Fibroblast of pulmonary artery (primary cell): ENCODE results near the gene MYL5.

Source experiments
- DNase-seq: peaks from one replicate; pipeline ENCODE4 v3.0.0-alpha.2; 2010; ENCODE audit warnings: low read depth
- H3K4me3 ChIP-seq: replicated peaks from 2 replicates; pipeline ENCODE4 v1.5.1; 2011; ENCODE audit warnings: low read depth, mild to moderate bottlenecking, control low read depth, low read length, moderate library complexity
- TF ChIP-seq, protein P1 (sequence below): IDR thresholded peaks from 2 replicates; pipeline ENCODE4 v1.5.1; 2011; ENCODE audit warnings: mild to moderate bottlenecking, control low read depth, low read length, inconsistent platforms; ENCODE audit errors: missing control alignments

The MYL5 gene, protein sequence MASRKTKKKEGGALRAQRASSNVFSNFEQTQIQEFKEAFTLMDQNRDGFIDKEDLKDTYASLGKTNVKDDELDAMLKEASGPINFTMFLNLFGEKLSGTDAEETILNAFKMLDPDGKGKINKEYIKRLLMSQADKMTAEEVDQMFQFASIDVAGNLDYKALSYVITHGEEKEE

DNA sequence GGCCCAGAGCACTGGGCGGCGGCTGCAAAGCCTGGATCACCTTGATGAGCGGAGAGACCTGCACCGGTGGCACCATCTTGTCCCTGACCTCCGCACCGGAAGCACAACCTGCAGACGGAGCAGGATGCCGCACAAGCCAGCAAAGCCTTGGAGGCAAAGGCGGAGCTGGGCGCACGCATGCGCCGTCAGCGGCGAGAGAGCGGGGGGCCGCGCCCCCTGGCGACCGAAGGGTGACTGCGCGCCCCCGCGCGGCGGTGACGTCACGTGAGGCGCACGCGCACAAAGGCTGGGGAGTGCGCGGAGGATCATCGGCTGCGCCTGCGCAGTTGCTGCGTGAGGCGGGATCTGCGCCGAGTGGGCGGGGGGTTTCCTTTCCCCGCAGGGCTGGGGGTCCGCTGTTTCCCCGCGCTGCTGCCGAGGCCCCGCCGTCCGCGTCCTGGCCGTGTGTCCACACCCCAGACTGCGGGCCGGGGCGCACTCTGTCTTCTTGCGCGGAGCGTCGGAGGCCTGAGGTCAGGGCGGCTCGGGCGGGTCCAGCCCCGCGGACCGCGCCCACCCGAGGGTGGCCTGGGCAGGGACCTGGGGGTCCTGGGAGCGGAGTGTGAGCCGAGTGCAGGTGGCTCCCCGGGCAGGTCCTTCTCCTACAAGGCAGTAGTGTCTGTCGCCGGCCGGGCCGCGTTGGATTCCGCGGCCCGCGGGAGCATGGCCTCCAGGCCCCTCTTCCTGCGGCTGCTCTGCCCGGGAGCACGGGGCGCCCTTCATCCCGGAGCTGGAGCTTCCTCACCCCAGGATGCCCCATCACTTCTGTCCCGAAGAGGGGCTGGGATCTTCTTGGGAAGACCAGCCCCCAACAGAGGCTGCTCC lies at the start of gene MYL5, which contains the start of gene ATP5ME:
TSS of gene MYL5 (plus strand) at position 371 of the 864 bp plus-strand sequence. CDS start 3,485 bp downstream, outside the sequence.
TSS of gene ATP5ME (minus strand) at position 105 of the 864 bp plus-strand sequence. CDS start at position 76, 29 bp downstream.
- TF ChIP-seq, protein P1, sequence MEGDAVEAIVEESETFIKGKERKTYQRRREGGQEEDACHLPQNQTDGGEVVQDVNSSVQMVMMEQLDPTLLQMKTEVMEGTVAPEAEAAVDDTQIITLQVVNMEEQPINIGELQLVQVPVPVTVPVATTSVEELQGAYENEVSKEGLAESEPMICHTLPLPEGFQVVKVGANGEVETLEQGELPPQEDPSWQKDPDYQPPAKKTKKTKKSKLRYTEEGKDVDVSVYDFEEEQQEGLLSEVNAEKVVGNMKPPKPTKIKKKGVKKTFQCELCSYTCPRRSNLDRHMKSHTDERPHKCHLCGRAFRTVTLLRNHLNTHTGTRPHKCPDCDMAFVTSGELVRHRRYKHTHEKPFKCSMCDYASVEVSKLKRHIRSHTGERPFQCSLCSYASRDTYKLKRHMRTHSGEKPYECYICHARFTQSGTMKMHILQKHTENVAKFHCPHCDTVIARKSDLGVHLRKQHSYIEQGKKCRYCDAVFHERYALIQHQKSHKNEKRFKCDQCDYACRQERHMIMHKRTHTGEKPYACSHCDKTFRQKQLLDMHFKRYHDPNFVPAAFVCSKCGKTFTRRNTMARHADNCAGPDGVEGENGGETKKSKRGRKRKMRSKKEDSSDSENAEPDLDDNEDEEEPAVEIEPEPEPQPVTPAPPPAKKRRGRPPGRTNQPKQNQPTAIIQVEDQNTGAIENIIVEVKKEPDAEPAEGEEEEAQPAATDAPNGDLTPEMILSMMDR = peak; percentile 43
- DNase-seq = peak; percentile 97
- H3K4me3 ChIP-seq = peak within 1 kb of the TSS; percentile 81

DNA sequence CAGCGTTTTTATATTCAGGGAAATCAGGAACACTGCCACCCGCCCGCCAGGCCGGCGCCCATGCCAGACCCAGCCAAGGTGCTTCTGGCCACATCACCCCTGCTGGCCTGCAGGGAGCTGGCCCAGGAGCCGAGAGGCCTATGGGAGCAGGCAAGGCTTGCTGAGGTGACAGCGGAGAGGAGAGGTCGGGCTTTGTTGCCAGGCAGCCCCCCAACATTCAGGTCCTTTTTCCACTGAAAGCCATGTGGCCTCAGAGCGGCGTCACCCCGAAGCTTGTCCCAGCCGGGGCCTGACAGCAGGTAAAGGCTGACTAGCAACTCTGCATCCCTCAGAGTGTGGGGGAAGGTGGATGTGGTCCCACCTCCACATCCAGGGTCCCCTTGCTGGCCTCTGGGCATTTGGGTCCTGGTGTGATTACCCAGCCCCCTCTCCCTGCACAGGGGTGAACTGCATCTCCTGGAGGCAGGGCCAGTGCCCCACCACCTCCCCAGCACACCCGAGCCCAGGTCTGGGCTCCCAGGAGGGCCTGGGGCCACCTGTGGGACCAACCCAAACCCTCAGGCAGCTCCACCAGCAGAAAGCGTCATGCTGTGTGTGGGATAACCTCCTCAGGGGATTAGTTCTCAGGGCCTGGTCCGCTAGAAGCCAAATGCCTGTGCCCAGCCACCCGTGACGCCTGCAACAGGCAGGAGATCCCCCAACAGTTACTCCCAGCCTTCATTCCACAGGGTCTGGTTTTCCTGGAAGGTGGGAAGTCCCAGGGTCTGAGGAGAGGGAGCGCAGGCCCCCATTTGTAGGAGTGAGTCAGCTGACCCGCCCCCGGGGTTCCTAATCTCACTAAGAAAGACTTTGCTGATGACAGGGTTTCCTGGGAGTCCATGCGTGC lies 49.4 kb upstream of the MYL5 start, which contains the start of gene PDE6B:
TSS of gene PDE6B (plus strand) at position 869 of the 886 bp plus-strand sequence. CDS start 54 bp downstream, outside the sequence.
- DNase-seq = no peak
- no peak within 1 kb of the TSS for H3K4me3 ChIP-seq
- TF ChIP-seq, protein P1 = no peak

DNA sequence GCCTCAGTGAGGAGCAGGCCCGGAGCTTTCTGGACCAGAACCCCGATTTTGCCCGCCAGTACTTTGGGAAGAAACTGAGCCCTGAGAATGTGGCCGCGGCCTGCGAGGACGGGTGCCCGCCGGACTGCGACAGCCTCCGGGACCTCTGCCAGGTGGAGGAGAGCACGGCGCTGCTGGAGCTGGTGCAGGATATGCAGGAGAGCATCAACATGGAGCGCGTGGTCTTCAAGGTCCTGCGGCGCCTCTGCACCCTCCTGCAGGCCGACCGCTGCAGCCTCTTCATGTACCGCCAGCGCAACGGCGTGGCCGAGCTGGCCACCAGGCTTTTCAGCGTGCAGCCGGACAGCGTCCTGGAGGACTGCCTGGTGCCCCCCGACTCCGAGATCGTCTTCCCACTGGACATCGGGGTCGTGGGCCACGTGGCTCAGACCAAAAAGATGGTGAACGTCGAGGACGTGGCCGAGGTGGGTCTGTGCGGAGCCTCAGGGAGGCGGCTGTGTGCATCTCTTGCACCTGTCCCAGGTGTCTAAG lies 48.6 kb upstream of the MYL5 start:
- H3K4me3 ChIP-seq = no peak overlapping the region
- DNase-seq = no peak
- TF ChIP-seq, protein P1 = no peak

DNA sequence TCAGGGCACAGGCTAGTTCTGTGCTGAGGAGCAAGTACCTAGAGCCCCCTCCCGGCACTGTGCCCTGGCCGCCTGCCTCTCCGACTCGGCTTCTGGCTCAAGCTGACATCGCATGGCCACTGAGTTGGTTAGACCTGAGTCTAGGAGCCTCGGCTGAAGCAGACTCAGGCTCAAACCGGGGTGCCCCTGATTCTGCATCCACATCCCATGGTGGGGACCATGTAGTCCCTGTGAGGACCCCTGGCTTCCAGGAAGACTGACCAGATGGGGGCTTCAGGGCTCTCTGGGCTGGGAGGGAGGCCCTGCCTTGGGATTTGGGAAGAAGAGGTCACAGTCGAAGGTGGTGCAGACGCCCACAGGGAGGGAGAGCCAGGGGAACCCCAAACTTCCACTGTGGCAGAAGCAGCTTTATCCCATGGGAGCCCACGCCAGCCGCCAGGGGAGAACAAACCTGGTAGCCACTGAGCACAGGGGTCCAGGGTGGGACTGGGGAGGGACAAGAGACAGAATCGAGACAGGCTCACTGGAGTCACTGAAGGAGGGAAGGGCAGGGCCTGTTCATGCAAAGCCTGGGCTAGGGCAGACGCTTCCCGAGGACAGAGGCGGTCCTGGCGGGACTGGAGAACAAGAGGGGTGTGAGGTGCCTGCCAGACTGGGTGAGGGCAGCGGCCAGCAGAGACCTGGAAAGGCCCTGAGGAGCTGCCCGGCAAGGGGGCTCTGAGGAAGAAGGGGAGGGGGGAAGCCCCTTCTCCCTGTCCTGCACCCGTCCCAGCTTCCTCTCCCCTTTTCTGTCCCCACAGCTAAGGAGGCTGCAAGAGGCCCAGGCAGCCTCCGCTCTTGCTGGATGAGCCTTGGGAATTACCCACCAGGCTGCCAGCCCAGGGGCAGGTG lies 47.9 kb upstream of the MYL5 start:
- H3K4me3 ChIP-seq = no peak overlapping the region
- TF ChIP-seq, protein P1 = no peak
- no peak for DNase-seq

DNA sequence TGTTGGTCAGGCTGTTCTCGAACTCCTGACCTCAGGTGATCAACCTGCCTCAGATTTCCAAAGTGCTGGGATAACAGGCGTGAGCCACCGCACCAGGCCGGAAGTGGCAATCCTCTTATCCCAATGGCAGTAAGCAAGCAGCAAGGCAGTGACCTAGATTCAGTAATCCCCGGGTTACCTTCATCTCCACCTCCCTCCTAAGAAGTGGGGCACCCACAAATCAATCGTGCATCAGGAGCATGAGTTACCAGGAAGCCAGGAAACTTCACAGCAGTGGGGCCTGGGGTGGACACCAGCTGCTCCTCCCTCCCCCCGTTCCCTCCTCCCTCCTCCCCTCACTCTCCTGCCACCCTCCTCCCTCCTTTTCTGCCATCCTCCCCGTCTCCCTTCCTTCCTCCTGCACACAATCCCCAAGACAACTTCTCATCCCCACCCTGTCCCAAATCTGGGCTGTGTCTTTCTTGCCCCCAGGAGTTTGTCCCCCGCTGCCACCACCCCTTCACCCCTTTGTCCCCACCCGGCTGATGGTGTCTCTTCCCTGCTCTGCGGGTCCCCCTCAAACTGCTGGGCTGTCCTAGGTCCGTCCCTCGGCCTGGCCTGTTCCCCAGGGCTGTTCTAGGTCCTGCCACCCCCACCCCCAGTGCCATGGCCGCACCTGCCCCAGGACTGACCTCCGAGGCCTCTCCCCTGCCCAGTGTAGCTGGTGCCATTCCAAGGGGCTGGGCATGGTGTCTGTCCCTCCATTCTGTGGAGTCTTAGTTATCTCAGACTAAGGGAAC lies 46.8 kb upstream of the MYL5 start:
- TF ChIP-seq, protein P1 = no peak

More for the DNA sequence above, 46.8 kb upstream of the MYL5 start:
- no peak for DNase-seq
- no peak overlapping the region for H3K4me3 ChIP-seq
